Dermis blood vessel endothelial cell (primary cell): ENCODE results near the gene NPEPL1. TPM values are rescaled to one million over a fixed set of nuclear protein-coding genes. Genes with fewer than 3 reads are reported as not detected.

Experiments
- total RNA-seq: library from RNA; depleted of rRNA; stranded (reverse); fragments of >200 nt; gene quantifications from 2 replicates; pipeline ENCODE4 v1.2.3, GENCODE V29; 2014

The NPEPL1 gene
- total RNA-seq, 1 donor from 2014 or later = 28.8 TPM

Other genes starting within 250 kb of the NPEPL1 start
- 0.17 and 0.19 TPM in 2 replicates for gene APCDD1L, start 177.4 kb upstream of the NPEPL1 start, total RNA-seq
- 36.4 and 53.5 TPM in 2 replicates for gene STX16, start 41.5 kb upstream of the NPEPL1 start, total RNA-seq
- not detected in 2 replicates for gene GNAS-AS1, start 158.1 kb downstream of the NPEPL1 start, total RNA-seq
- 365 and 726 TPM in 2 replicates for gene GNAS, start 159.9 kb downstream of the NPEPL1 start, total RNA-seq